Measurements from ENCODE around the gene CCDC12. TPM values are rescaled to one million over a fixed set of nuclear protein-coding genes. Genes with fewer than 3 reads are reported as not detected.

CCDC12 gene
- total RNA-seq, 2 donors from 2014 or later: 46.7 to 47.8 TPM

DNA sequence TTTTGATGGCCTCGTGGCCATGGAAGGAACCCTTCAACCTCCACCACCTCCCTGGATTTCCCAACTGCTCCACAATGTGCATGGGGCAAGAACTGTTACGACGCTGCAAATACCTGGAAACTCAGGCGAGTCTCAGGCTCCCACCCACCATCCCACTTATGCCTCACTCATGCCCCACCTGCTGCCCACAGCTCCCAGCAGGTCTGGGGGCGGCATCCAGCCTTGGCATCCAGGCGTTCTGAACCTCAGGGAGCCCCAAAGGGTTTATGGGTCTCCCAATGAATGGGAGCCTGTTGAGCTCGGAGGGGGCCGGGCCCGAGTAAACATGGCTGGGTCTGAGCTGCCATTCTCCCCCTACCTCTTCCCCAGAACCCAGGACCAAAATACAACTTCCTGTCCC, 101.0 kb downstream of the CCDC12 start:
- no peak overlapping the region for H3K4me3 Mint-ChIP-seq
- H3K4me1 Mint-ChIP-seq: peaks cover 7% of the 10 kb centered on the region
- TF ChIP-seq CTCF (conservative IDR thresholded peaks at IDR 0.05): no peak
- H3K36me3 ChIP-seq (ENCODE audit: control insufficient read depth, insufficient read depth, low read length): no peaks in the 10 kb centered on the region
- no peak overlapping the region for H3K27ac ChIP-seq (ENCODE audit: low read depth, low read length)
- H3K27me3 Mint-ChIP-seq (ENCODE audit: insufficient read depth): peaks cover 66% of the 10 kb centered on the region
- peaks cover 8% of the 10 kb centered on the region for H3K4me1 ChIP-seq (ENCODE audit: control insufficient read depth, insufficient read depth, low read length)
- H3K4me3 ChIP-seq (ENCODE audit: low read length): no peak overlapping the region
- DNase-seq: no peak
- peaks cover 9% of the 10 kb centered on the region for H3K27me3 ChIP-seq (ENCODE audit: control insufficient read depth, insufficient read depth, low read length, poor library complexity, severe bottlenecking)
- no peaks in the 10 kb centered on the region for H3K9me3 Mint-ChIP-seq
- H3K9me3 ChIP-seq (ENCODE audit: control insufficient read depth, low read length): no peaks in the 10 kb centered on the region
- H3K27ac Mint-ChIP-seq: no peak overlapping the region
- no peaks in the 10 kb centered on the region for H3K36me3 Mint-ChIP-seq (ENCODE audit: low read depth)
- 94 to 100% methylated on average over 3 to 9 of the region's 9 CpGs for WGBS, 2 experiments (ENCODE audit: insufficient coverage in 1 of 2, insufficient read length in 1 of 2)
- no peak overlapping the region for H3K9ac ChIP-seq (ENCODE audit: extremely low read depth, low read length, poor library complexity, severe bottlenecking)

GRCh38 chr3:46874430-46874829, 102.1 kb downstream of the CCDC12 start:
- peaks cover 62% of the 10 kb centered on the region for H3K27me3 Mint-ChIP-seq (ENCODE audit: insufficient read depth)
- 80 to 83% methylated on average over 1 to 18 of the region's 18 CpGs for WGBS, 2 experiments (ENCODE audit: insufficient coverage in 1 of 2, insufficient read length in 1 of 2)
- no peak for DNase-seq
- no peaks in the 10 kb centered on the region for H3K36me3 Mint-ChIP-seq (ENCODE audit: low read depth)
- H3K4me3 Mint-ChIP-seq: no peak overlapping the region
- no peaks in the 10 kb centered on the region for H3K9me3 ChIP-seq (ENCODE audit: control insufficient read depth, low read length)
- no peak overlapping the region for H3K9ac ChIP-seq (ENCODE audit: extremely low read depth, low read length, poor library complexity, severe bottlenecking)
- H3K4me3 ChIP-seq (ENCODE audit: low read length): no peak overlapping the region
- H3K27ac Mint-ChIP-seq: no peak overlapping the region
- TF ChIP-seq CTCF (conservative IDR thresholded peaks at IDR 0.05): no peak
- H3K27me3 ChIP-seq (ENCODE audit: control insufficient read depth, insufficient read depth, low read length, poor library complexity, severe bottlenecking): no peaks in the 10 kb centered on the region
- H3K9me3 Mint-ChIP-seq: no peaks in the 10 kb centered on the region
- H3K4me1 Mint-ChIP-seq: peaks cover 7% of the 10 kb centered on the region
- H3K27ac ChIP-seq (ENCODE audit: low read depth, low read length): no peak overlapping the region
- H3K4me1 ChIP-seq (ENCODE audit: control insufficient read depth, insufficient read depth, low read length): peaks cover 8% of the 10 kb centered on the region
- no peaks in the 10 kb centered on the region for H3K36me3 ChIP-seq (ENCODE audit: control insufficient read depth, insufficient read depth, low read length)

- no peaks in the 10 kb centered on the region for H3K9me3 Mint-ChIP-seq
- Histone ChIP-seq H3K9me3 (ENCODE audit: control insufficient read depth, low read length) (no peaks in the 10 kb centered on the region), H3K36me3 (ENCODE audit: control insufficient read depth, insufficient read depth, low read length) (no peaks in the 10 kb centered on the region), H3K27me3 (ENCODE audit: control insufficient read depth, insufficient read depth, low read length, poor library complexity, severe bottlenecking) (no peaks in the 10 kb centered on the region), H3K4me1 (ENCODE audit: control insufficient read depth, insufficient read depth, low read length) (peaks cover 3% of the 10 kb centered on the region), H3K27ac (ENCODE audit: low read depth, low read length) (no peak overlapping the region), H3K9ac (ENCODE audit: extremely low read depth, low read length, poor library complexity, severe bottlenecking) (no peak overlapping the region), H3K4me3 (ENCODE audit: low read length) (no peak overlapping the region)
- no peak overlapping the region for H3K27ac Mint-ChIP-seq
- no peaks in the 10 kb centered on the region for H3K36me3 Mint-ChIP-seq (ENCODE audit: low read depth)
- no peak overlapping the region for H3K4me3 Mint-ChIP-seq
- no peak for DNase-seq
- peaks cover under 1% of the 10 kb centered on the region for H3K4me1 Mint-ChIP-seq
- H3K27me3 Mint-ChIP-seq (ENCODE audit: insufficient read depth): peaks cover 56% of the 10 kb centered on the region
- WGBS, 2 experiments (ENCODE audit: insufficient coverage in 1 of 2, insufficient read length in 1 of 2): 94% methylated on average over 5 of the region's 5 CpGs; no CpG with 5 or more reads in 1 of the 2 experiments
- no peak for TF ChIP-seq CTCF (conservative IDR thresholded peaks at IDR 0.05)
Observed at GRCh38 chr3:46873521-46873920, 103.0 kb downstream of the CCDC12 start.

Other genes starting within 250 kb of the CCDC12 start
- gene MYL3, start 113.3 kb downstream of the CCDC12 start, total RNA-seq: 1 to 10 TPM; 1.6 to 2.3 TPM
- 1 to 10 TPM in 1 of 2 donors, under 1 TPM in 1; 0.69 to 4.8 TPM for gene PTH1R, start 99.0 kb downstream of the CCDC12 start, total RNA-seq
- gene NBEAL2, start 2.9 kb upstream of the CCDC12 start, total RNA-seq: 10 to 100 TPM; 59.2 to 64.0 TPM
- 10 to 100 TPM; 59.0 to 61.5 TPM for gene SETD2, start 187.4 kb upstream of the CCDC12 start, total RNA-seq